GM23338 (cell line): Measurements from ENCODE around the gene CREB3L2. TPM values are rescaled to one million over a fixed set of nuclear protein-coding genes. Genes with fewer than 3 reads are reported as not detected.
A peak's percentile ranks its signal among the peaks of the same experiment; 100 is the strongest.

Experiments
- ATAC-seq: fragments of 200-7000 bp; cut with Tn5 transposase; 3 replicates; pipeline ENCODE4 v1.9.1; 2020
- DNase-seq: peaks from one replicate; pipeline ENCODE4 v3.0.0-alpha.2; 2015; ENCODE audit warnings: low spot score
- H2AFZ ChIP-seq: fragments of 200-600 bp; sonication (generic); 2 replicates; pipeline ENCODE4 v1.8.0; 2016; ENCODE audit warnings: antibody characterized with exemption, mild to moderate bottlenecking, moderate library complexity
- H3F3A ChIP-seq: fragments of 200-600 bp; sonication (generic); replicated peaks from 2 replicates; pipeline ENCODE4 v1.8.0; 2017; ENCODE audit warnings: antibody characterized with exemption, mixed run types, low read depth
- H3K27ac ChIP-seq: fragments of 200-600 bp; sonication (generic); 2 replicates; pipeline ENCODE4 v1.6.1; 2016; ENCODE audit warnings: low read depth
- H3K27me3 ChIP-seq: fragments of 200-600 bp; sonication (generic); 2 replicates; pipeline ENCODE4 v1.8.0; 2016; ENCODE audit warnings: mild to moderate bottlenecking, mixed run types, moderate library complexity; ENCODE audit not compliant: insufficient read depth
- H3K36me3 ChIP-seq: fragments of 200-600 bp; sonication (generic); 2 replicates; pipeline ENCODE4 v1.8.0; 2016; ENCODE audit warnings: mild to moderate bottlenecking; ENCODE audit not compliant: insufficient read depth
- H3K4me1 ChIP-seq: fragments of 200-600 bp; sonication (generic); 2 replicates; pipeline ENCODE4 v1.8.0; 2016; ENCODE audit warnings: mild to moderate bottlenecking, moderate library complexity; ENCODE audit not compliant: insufficient read depth
- H3K4me2 ChIP-seq: fragments of 200-600 bp; sonication (generic); 2 replicates; pipeline ENCODE4 v1.7.1; 2017; ENCODE audit warnings: mixed run types
- H3K4me3 ChIP-seq: fragments of 200-600 bp; sonication (generic); 2 replicates; pipeline ENCODE4 v1.6.1; 2016; ENCODE audit warnings: mixed run types
- H3K79me2 ChIP-seq: fragments of 200-600 bp; sonication (generic); replicated peaks from 2 replicates; pipeline ENCODE4 v1.8.0; 2017; ENCODE audit warnings: mild to moderate bottlenecking; ENCODE audit not compliant: insufficient read depth
- H3K9me2 ChIP-seq: fragments of 200-600 bp; sonication (generic); 2 replicates; pipeline ENCODE4 v1.8.0; 2017; ENCODE audit not compliant: insufficient read depth
- H4K20me1 ChIP-seq: fragments of 200-600 bp; sonication (generic); replicated peaks from 2 replicates; pipeline ENCODE4 v1.8.0; 2017; ENCODE audit warnings: mild to moderate bottlenecking; ENCODE audit not compliant: insufficient read depth
- H3K27ac Mint-ChIP-seq: 2 replicates; pipeline ENCODE4 v1.8.0; 2020; ENCODE audit warnings: inconsistent platforms, mild to moderate bottlenecking, moderate library complexity, mixed read lengths
- H3K27me3 Mint-ChIP-seq: 3 replicates; pipeline ENCODE4 v1.8.0; 2022; ENCODE audit warnings: low read depth, mild to moderate bottlenecking, moderate library complexity, mixed read lengths, inconsistent platforms; ENCODE audit not compliant: insufficient read depth, poor library complexity
- H3K36me3 Mint-ChIP-seq: 3 replicates; pipeline ENCODE4 v1.8.0; 2021; ENCODE audit warnings: low read depth, mild to moderate bottlenecking, inconsistent platforms, moderate library complexity, mixed read lengths
- H3K4me1 Mint-ChIP-seq: 3 replicates; pipeline ENCODE4 v1.8.0; 2020; ENCODE audit warnings: mild to moderate bottlenecking, inconsistent platforms, mixed read lengths
- H3K4me3 Mint-ChIP-seq: 3 replicates; pipeline ENCODE4 v1.8.0; 2021; ENCODE audit warnings: moderate library complexity, mild to moderate bottlenecking, inconsistent platforms, mixed read lengths
- H3K9me3 Mint-ChIP-seq: 3 replicates; pipeline ENCODE4 v1.8.0; 2020; ENCODE audit warnings: moderate library complexity, mild to moderate bottlenecking, inconsistent platforms, mixed read lengths
- CREB1 ChIP-seq: fragments of 250-450 bp; sonication (Bioruptor Pico); IDR thresholded peaks from 2 replicates; pipeline ENCODE4 v1.5.0; 2020; ENCODE audit warnings: low read depth, mild to moderate bottlenecking, moderate library complexity
- EZH2phosphoT487 ChIP-seq: fragments of 200-600 bp; sonication (generic); IDR thresholded peaks from one replicate; pipeline ENCODE4 v1.8.1; 2018; ENCODE audit warnings: antibody characterized with exemption; ENCODE audit not compliant: unreplicated experiment
- JUNB ChIP-seq: IDR thresholded peaks from one replicate; pipeline ENCODE4 v1.6.1; 2016; ENCODE audit warnings: antibody characterized with exemption; ENCODE audit not compliant: unreplicated experiment
- NANOG ChIP-seq: IDR thresholded peaks from 2 replicates; pipeline ENCODE4 v1.6.1; 2016; ENCODE audit warnings: antibody characterized with exemption, borderline replicate concordance
- POLR2AphosphoS5 ChIP-seq: IDR thresholded peaks from 2 replicates; pipeline ENCODE4 v1.6.1; 2016; ENCODE audit warnings: antibody characterized with exemption, low read depth
- REST ChIP-seq: IDR thresholded peaks from one replicate; pipeline ENCODE4 v1.6.1; 2018; ENCODE audit warnings: antibody characterized with exemption; ENCODE audit not compliant: unreplicated experiment
- STAT1 ChIP-seq: IDR thresholded peaks from one replicate; pipeline ENCODE4 v1.6.1; 2016; ENCODE audit warnings: antibody characterized with exemption; ENCODE audit not compliant: unreplicated experiment
- ZNF114 ChIP-seq: fragments of 250-450 bp; sonication (Bioruptor Pico); IDR thresholded peaks from 2 replicates; pipeline ENCODE4 v1.5.0; 2020; ENCODE audit warnings: mild to moderate bottlenecking, moderate library complexity
- ZNF331 ChIP-seq: fragments of 250-450 bp; sonication (Bioruptor Pico); IDR thresholded peaks from 2 replicates; pipeline ENCODE4 v1.5.0; 2020; ENCODE audit warnings: low read depth, mild to moderate bottlenecking, moderate library complexity
- polyA plus RNA-seq: library from polyadenylated mRNA; unstranded; fragments of >200 nt; fragmentation: Nextera tagmentation; extraction: Ambion mirVana; gene quantifications from 2 replicates; pipeline ENCODE4 v1.2.1, GENCODE V29; 2016
- total RNA-seq: library from RNA; depleted of rRNA; stranded (reverse); fragments of >200 nt; shearing (Covaris generic); gene quantifications from 2 replicates; pipeline ENCODE4 v1.2.3, GENCODE V29; 2014
- TF ChIP-seq, protein P1 (sequence below), 2 experiments: fragments of 200-600 bp in 1 of 2; sonication (generic) in 1 of 2; conservative IDR thresholded peaks; 2 replicates each; pipeline versions ENCODE4 v1.5.1 to v1.6.1; 2016 to 2017; ENCODE audit warnings: antibody characterized with exemption in 2 of 2, low read depth in 2 of 2, mild to moderate bottlenecking in 2 of 2, moderate library complexity in 1 of 2
- TF ChIP-seq, protein P2 (sequence below): IDR thresholded peaks from 2 replicates; pipeline ENCODE4 v1.6.1; 2016; ENCODE audit warnings: antibody characterized with exemption

CREB3L2 gene
- total and polyA plus RNA-seq, 2 experiments from 2014 or later, result 14.5 to 27.1 TPM

GRCh38 chr7:137933270-137934017 lies 68.4 kb downstream of the CREB3L2 start (continued):
- TF ChIP-seq, protein P1, sequence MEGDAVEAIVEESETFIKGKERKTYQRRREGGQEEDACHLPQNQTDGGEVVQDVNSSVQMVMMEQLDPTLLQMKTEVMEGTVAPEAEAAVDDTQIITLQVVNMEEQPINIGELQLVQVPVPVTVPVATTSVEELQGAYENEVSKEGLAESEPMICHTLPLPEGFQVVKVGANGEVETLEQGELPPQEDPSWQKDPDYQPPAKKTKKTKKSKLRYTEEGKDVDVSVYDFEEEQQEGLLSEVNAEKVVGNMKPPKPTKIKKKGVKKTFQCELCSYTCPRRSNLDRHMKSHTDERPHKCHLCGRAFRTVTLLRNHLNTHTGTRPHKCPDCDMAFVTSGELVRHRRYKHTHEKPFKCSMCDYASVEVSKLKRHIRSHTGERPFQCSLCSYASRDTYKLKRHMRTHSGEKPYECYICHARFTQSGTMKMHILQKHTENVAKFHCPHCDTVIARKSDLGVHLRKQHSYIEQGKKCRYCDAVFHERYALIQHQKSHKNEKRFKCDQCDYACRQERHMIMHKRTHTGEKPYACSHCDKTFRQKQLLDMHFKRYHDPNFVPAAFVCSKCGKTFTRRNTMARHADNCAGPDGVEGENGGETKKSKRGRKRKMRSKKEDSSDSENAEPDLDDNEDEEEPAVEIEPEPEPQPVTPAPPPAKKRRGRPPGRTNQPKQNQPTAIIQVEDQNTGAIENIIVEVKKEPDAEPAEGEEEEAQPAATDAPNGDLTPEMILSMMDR (conservative IDR thresholded peaks at IDR 0.05; ENCODE audit: low read depth in 2 of 2), result no peak
- TF ChIP-seq ZNF114 (CRISPR knock-in tag) (no peak), EZH2phosphoT487 (no peak), POLR2AphosphoS5 (no peak), JUNB (no peak), NANOG (no peak), REST (no peak), CREB1 (no peak), STAT1 (no peak)
- TF ChIP-seq, protein P2, sequence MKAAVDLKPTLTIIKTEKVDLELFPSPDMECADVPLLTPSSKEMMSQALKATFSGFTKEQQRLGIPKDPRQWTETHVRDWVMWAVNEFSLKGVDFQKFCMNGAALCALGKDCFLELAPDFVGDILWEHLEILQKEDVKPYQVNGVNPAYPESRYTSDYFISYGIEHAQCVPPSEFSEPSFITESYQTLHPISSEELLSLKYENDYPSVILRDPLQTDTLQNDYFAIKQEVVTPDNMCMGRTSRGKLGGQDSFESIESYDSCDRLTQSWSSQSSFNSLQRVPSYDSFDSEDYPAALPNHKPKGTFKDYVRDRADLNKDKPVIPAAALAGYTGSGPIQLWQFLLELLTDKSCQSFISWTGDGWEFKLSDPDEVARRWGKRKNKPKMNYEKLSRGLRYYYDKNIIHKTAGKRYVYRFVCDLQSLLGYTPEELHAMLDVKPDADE, result no peak

DNA sequence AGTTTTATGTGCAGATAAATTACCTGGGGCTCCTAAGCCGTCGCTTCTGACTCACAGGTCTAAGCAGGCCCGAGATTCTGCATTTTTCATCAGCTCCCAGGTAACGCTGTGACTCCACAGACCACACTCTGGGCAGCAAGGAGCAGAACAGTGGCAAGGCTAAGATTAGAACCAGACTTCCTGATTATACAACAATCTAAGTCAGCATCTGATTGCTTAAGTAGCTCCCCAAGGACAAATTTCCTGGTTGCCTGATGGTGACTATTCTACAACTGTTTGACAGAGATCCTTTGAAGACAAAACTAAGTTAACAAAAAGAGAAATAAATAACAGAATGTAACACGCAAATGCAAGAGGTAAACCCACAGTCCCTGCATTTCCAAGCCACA lies 69.0 kb downstream of the CREB3L2 start:
- Histone ChIP-seq H4K20me1 (peaks cover 10% of the 10 kb centered on the region), H2AFZ (no peak overlapping the region), H3K36me3 (no peaks in the 10 kb centered on the region), H3K4me1 (peaks cover 30% of the 10 kb centered on the region; the same call in 1 of the 2 replicates), H3K27me3 (no peaks in the 10 kb centered on the region), H3K9me2 (no peaks in the 10 kb centered on the region), H3K4me3 (no peak overlapping the region), H3K79me2 (peaks cover 75% of the 10 kb centered on the region), H3F3A (no peaks in the 10 kb centered on the region), H3K27ac (peak overlapping the region; percentile 40; the same call in 1 of the 2 replicates), H3K4me2 (no peak overlapping the region)
- no peak overlapping the region for H3K27ac Mint-ChIP-seq
- peaks cover 2% of the 10 kb centered on the region for H3K27me3 Mint-ChIP-seq
- no peak for DNase-seq
- H3K9me3 Mint-ChIP-seq, result no peaks in the 10 kb centered on the region
- H3K4me3 Mint-ChIP-seq, result no peak overlapping the region
- peaks cover 11% of the 10 kb centered on the region; the same call in 2 of the 3 replicates for H3K36me3 Mint-ChIP-seq
- H3K4me1 Mint-ChIP-seq, result peaks cover 22% of the 10 kb centered on the region
- no peak for ATAC-seq
- TF ChIP-seq POLR2AphosphoS5 (no peak), ZNF331 (CRISPR knock-in tag) (no peak), STAT1 (no peak), EZH2phosphoT487 (no peak), NANOG (no peak), CREB1 (no peak), REST (no peak), ZNF114 (CRISPR knock-in tag) (no peak)
- TF ChIP-seq, protein P2, result no peak
